ENCODE measurements around the gene R3HDML.
"Not testable (repeated sequence)": the region's sequence is repeated elsewhere in the genome, so short reads cannot be mapped to it uniquely, and the experiment has no call there.

R3HDML gene

DNA sequence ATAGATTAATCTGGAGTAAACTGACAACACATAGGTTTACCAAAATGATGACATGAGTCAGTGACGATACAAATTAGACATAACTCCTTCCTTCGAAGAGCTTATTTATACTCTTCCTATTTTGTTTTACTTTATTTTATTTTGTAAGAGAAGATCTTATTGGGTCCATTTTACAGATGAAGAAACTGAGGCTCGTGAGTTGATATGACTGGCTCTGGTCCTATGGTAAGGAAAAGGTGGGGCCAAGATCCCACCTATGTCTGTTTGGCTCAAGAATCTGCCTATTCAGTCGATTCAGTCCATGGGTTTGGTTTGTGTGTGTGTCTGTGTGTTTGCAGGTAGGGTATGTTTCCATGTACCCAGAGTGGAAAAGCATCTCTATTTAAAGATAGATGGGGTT is 8.4 kb upstream of the R3HDML start:
- DNase-seq (ENCODE audit: low read depth) = no peak

GRCh38 chr20:44331201-44331600 is 5.6 kb upstream of the R3HDML start:
- DNase-seq (ENCODE audit: low read depth) = no peak

- DNase-seq (ENCODE audit: low read depth) = no peak
These were observed 2.5 kb upstream of the R3HDML start for GRCh38 chr20:44334306-44334705.

DNA sequence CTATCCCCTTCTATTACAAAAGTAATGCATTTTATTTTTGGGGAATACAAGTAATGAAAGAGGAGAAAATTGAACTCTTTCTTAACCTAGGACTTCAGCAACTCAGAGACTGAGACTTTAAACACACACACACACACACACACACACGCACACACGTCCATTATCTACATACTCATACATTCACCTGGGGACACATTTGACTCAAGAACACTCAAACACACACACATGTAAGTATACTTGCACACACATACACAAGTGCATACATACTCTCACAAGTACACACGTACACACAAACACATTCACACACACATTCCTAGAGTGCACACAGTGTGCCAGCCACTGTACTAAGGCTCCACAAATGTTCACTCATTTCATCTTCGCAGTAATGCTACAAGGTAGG is 2.1 kb upstream of the R3HDML start:
- no peak for DNase-seq (ENCODE audit: low read depth)

GRCh38 chr20:44335675-44336074 is 1.2 kb upstream of the R3HDML start:
- DNase-seq (ENCODE audit: low read depth) = no peak

DNA sequence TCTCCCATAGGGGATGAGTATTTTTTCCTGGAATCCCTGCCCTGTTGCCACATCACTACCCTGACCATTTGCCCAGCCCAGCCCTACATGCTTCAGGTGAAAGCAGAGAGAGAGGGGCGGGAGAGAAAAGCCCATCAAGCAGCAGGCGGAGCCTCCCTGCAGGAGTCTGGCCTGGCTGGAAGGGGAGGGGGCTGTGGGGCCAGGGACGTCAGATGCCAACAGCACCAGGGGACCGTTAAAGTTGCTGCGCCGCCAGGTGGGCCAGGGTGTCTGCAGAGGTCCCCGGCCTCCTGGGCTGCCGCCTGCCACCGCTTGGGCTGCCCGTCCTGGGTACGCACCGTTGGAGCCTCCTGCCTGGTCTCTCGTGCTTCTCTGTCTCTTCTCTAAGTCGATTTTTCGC is 757 bp upstream of the R3HDML start:
- no peak for DNase-seq (ENCODE audit: low read depth)

DNA sequence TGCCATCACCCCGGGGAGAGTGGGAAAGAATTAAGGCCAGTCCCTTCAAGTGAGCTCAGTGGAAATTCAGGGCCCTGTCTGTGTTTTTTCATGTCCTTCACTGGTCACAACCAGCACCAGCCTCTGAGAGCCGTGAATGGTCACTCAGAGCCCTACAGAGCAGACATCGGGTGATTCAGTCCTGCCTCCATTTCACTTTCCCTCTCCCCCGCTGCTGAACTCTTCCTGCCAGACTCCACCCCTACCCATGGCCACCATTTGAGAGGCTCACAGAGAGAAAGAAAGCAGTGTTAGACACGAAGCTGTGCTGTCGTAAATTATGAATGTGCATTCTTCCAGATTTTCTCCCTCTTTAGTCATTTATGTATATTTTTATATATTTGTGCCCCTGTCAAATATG is 5.4 kb downstream of the R3HDML start:
- no peak for DNase-seq (ENCODE audit: low read depth)

GRCh38 chr20:44343162-44343675 is 6.4 kb downstream of the R3HDML start:
- DNase-seq (ENCODE audit: low read depth) = no peak

DNA sequence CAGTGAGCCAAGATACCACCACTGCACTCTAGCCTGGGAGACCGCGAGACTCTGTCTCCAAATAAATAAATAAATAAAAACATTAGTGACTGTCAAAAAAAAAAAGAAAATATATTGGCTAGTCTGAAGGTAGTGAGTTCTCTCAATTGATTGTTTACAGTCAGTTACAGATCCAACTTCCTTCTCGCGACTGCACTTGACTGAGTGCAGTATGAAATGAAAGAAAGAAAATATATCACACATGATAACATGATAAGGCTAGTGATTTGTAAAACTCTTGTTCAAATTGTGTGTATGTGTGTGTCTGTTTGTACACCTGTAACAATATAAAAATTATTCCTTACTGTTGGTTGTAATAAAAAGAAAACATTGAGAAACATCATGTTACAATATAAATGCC is 7.9 kb downstream of the R3HDML start:
- no peak for DNase-seq (ENCODE audit: low read depth)

- DNase-seq (ENCODE audit: low read depth) = no peak
These were observed 8.3 kb downstream of the R3HDML start for GRCh38 chr20:44345147-44345546.

GRCh38 chr20:44345941-44346340 is 9.1 kb downstream of the R3HDML start:
- not testable (repeated sequence) for DNase-seq (ENCODE audit: low read depth)

DNA sequence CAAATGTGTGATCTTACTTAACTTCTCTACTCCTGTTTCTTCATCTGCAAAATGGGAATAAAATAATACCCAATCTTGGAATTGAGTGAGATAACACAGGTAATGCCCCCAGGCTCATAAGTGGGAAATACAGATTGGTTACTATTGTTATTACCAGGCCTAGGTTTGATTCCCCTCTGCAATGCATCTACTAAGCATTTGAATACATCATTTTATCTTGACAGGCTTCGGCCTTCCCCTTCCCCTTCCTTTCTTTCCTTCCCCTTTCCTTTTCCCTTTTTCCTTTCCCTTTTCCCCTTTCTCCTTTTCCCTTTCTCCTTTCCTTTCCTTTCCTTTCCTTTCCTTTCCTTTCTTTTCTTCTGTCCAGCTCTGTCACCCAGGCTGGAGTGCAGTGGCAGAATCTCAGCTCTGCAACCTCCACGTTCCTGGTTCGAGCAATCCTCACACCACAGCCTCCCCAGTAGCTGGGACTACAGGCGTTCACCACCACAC is 11.4 kb downstream of the R3HDML start:
- DNase-seq (ENCODE audit: low read depth) = no peak

GRCh38 chr20:44349349-44349748 is 12.5 kb downstream of the R3HDML start:
- DNase-seq (ENCODE audit: low read depth) = no peak

DNA sequence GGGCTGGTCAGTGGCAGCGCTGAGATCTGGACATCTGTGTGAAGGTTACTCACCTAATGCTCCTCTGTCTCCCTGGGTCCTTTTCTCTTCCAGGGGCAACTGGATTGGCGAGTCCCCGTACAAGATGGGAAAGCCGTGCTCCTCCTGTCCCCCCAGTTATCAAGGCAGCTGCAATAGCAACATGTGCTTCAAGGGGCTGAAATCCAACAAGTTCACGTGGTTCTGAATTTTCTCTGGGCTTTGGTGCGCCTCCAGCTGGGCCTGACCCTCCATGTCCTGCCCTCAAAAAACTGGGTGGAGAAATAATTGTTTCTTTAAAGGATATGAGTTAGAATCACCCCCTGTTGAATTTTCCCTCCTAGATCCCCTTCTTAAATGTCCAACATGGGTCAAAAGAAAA is 13.7 kb downstream of the R3HDML start:
- no peak for DNase-seq (ENCODE audit: low read depth)

DNA sequence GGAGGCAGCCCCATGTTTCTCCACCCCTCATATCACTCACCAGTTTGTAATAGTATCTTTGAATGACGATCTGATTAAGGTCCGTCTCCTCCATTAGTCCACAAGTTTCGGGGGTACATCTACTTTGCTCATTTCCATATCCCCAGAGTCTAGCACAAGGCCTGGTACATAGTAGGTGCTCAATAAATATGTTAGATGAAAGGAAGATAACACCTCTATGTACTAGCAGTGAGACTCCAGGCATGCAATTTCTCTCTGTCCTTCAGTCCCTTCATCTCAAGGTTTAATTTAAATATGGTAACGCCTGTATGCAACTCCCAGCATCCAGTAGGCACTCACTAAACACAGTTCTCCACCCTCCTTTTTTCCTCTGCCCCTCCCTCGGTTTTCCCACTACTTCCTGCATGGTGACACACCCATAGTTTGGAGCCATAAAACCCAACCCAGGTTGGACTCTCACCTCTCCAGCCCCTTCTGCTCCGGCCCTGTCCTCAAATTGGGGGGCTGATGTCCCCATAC is 18.2 kb downstream of the R3HDML start:
- no peak for DNase-seq (ENCODE audit: low read depth)

DNA sequence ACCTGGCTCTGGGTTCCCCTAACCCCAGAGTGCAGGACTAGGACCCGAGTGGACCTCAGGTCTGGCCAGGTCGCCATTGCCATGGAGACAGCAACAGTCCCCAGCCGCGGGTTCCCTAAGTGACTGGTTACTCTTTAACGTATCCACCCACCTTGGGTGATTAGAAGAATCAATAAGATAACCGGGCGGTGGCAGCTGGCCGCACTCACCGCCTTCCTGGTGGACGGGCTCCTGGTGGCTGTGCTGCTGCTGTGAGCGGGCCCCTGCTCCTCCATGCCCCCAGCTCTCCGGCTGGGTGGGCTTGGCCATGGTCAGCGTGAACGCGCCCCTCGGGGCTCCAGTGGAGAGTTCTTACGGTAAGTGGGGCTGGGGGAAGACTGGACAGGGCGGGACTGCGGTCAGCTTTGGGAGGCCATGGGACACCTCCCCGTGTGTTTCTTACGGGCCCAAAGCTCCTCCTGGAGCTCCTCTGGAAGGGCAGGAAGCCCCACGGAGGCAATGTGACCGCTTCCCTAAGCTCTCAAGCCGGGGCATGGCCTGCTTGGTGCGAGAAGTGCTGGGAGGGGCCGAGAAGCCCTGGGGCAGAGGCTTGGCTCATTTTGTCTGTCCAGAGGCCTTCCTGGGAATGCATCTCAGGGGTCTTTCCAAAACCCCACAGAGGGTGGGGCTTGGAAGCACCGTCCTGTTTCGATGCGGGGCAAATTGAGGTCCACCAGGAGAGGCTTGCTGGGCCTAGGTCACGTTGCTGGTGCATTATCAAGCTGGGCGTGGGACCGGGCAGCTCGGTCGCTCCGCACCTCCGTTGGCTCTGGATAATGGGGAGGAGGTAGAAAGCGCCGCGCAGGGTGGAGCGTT is 18.9 kb downstream of the R3HDML start, which contains the start of gene HNF4A:
TSS of gene HNF4A (plus strand) at position 202 of the 855 bp plus-strand sequence. CDS start at position 308, 106 bp downstream.
- no peak for DNase-seq (ENCODE audit: low read depth)

- no peak for DNase-seq (ENCODE audit: low read depth)
These were observed 19.5 kb downstream of the R3HDML start for GRCh38 chr20:44356353-44356723.

DNA sequence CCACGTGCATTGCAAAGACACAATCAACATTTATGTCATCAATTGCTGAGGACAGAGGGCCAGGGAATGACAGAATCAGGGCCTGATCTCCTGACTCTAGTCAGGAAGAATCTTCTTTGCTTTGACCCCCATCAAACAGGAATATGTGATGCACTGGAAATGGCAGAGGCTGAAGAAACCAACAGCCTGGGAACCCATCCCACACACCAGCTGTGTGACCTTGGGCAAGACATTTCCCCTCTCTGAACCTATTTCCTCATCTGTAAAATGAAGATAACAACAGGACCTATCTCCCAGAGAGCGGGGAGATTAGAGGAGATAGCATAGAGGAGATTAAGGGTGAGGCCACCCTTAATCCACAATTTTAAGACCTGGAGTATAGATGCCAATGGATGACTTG is 20.2 kb downstream of the R3HDML start:
- no peak for DNase-seq (ENCODE audit: low read depth)

- DNase-seq (ENCODE audit: low read depth) = no peak
These were observed 20.8 kb downstream of the R3HDML start for GRCh38 chr20:44357555-44358125.

DNA sequence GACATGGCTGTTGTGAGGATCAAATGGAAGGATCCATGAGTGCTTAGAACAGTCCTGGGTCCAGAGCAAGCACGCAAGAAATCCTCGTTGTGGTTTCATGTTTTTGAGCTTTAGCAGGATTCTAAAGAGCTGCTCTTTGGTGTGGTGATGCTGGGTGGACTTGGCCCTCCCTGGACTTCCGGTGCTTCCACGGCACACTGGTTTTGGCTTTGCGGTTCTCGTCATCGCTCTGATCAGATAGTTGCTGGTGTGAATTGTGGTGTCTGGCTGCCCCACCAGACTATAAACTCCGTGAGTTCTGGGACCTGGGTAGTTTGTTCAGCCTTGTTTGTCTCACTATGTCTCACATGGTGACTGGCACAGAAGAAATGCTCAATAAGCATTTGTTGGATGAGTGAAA is 21.9 kb downstream of the R3HDML start:
- no peak for DNase-seq (ENCODE audit: low read depth)

DNA sequence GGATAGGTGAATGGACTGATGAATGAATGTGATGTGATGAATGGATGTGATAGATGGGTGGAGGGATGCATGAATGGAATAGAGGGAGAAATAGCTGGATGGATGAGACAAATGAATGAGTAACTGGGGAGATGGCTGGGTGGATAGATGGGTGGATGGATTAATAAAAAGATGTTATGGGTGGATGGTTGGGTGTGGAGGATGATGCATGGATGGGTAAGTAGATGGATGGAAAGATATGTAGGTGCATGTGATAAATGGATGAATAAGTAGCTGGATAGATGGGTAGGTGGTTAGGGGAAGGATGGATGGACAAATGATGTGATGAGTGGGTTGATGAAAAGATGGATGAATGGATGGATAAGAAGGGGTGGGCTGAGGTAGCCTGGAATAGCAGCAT is 23.4 kb downstream of the R3HDML start:
- DNase-seq (ENCODE audit: low read depth) = no peak

- no peak for DNase-seq (ENCODE audit: low read depth)
These were observed 24.2 kb downstream of the R3HDML start for GRCh38 chr20:44361021-44361420.

- no peak for DNase-seq (ENCODE audit: low read depth)
These were observed 25.7 kb downstream of the R3HDML start for GRCh38 chr20:44362466-44362940.
